HEK293 (cell line): ENCODE data around the gene TOM1.

Source experiments
- CTCF ChIA-PET: fragments of 350-600 bp; formaldehyde crosslinking; extraction: SDS; loops from one replicate; lab custom pipeline; 2021; ENCODE audit warnings: antibody characterized with exemption; lab: Yijun Ruan, JAX
- POLR2A ChIA-PET: fragments of 300-600 bp; formaldehyde crosslinking; extraction: SDS; loops from one replicate; lab custom pipeline; 2020; ENCODE audit warnings: antibody characterized with exemption, inconsistent platforms; lab: Yijun Ruan, JAX
- H3K27ac ChIP-seq: fragments of 200-500 bp; sonication (Bioruptor generic); 2 replicates; pipeline ENCODE4 v1.5.1; 2014; ENCODE audit warnings: low read depth, low read length, control low read depth, inconsistent platforms; ENCODE audit errors: extremely low read depth
- H3K36me3 ChIP-seq, 2 experiments: fragments of 200-500 bp in 1 of 2; sonication (Bioruptor generic) in 1 of 2; 1 replicate in 1 of 2; 2 replicates in 1 of 2; pipeline ENCODE4 v1.5.1; 2014 to 2017; ENCODE audit warnings: inconsistent platforms in 2 of 2, low read length in 2 of 2; ENCODE audit not compliant: control insufficient read depth in 2 of 2, insufficient read depth in 1 of 2
- H3K4me1 ChIP-seq: fragments of 200-500 bp; sonication (Bioruptor generic); 2 replicates; pipeline ENCODE4 v1.5.1; 2014; ENCODE audit warnings: mild to moderate bottlenecking, low read length, inconsistent platforms; ENCODE audit not compliant: control insufficient read depth, insufficient read depth
- H3K4me3 ChIP-seq: 2 replicates; pipeline ENCODE4 v1.5.1; 2011; ENCODE audit warnings: low read depth, mild to moderate bottlenecking, control low read depth, low read length, moderate library complexity
- H3K9me3 ChIP-seq: fragments of 200-500 bp; sonication (Bioruptor generic); 2 replicates; pipeline ENCODE4 v1.5.1; 2014; ENCODE audit warnings: low read depth, low read length, inconsistent platforms; ENCODE audit not compliant: control insufficient read depth, insufficient read depth
- IKZF3 ChIP-seq: fragments of 450-650 bp; IDR thresholded peaks from 2 replicates; pipeline ENCODE4 v1.5.0; 2018; ENCODE audit warnings: missing biosample characterization, mild to moderate bottlenecking, missing genetic modification characterization, moderate library complexity
- KLF8 ChIP-seq: fragments of 450-650 bp; formaldehyde crosslinking; IDR thresholded peaks from 2 replicates; pipeline ENCODE4 v1.5.1; 2016; ENCODE audit warnings: missing biosample characterization, missing genetic modification characterization
- PRDM2 ChIP-seq: fragments of 450-650 bp; formaldehyde crosslinking; IDR thresholded peaks from 2 replicates; pipeline ENCODE4 v1.5.1; 2016; ENCODE audit warnings: missing biosample characterization, missing genetic modification characterization, borderline replicate concordance
- REPIN1 ChIP-seq: fragments of 450-650 bp; formaldehyde crosslinking; IDR thresholded peaks from 2 replicates; pipeline ENCODE4 v1.5.1; 2017; ENCODE audit warnings: missing biosample characterization, missing genetic modification characterization, low read depth
- SCRT2 ChIP-seq: fragments of 450-650 bp; formaldehyde crosslinking; IDR thresholded peaks from 2 replicates; pipeline ENCODE4 v1.5.1; 2016; ENCODE audit warnings: missing biosample characterization, missing genetic modification characterization
- TCF7L2 ChIP-seq: IDR thresholded peaks from 2 replicates; pipeline ENCODE4 v1.6.1; 2011; ENCODE audit warnings: low read depth, mild to moderate bottlenecking, inconsistent platforms, low read length, moderate library complexity, borderline replicate concordance
- ZBTB26 ChIP-seq: fragments of 450-650 bp; formaldehyde crosslinking; optimal IDR thresholded peaks from 2 replicates; pipeline ENCODE3; 2016; ENCODE audit warnings: missing biosample characterization, mild to moderate bottlenecking, missing genetic modification characterization
- ZBTB48 ChIP-seq: fragments of 450-650 bp; formaldehyde crosslinking; IDR thresholded peaks from 2 replicates; pipeline ENCODE4 v1.5.1; 2016; ENCODE audit warnings: missing biosample characterization, missing genetic modification characterization
- ZFP3 ChIP-seq: fragments of 450-650 bp; formaldehyde crosslinking; IDR thresholded peaks from 2 replicates; pipeline ENCODE4 v1.5.1; 2016; ENCODE audit warnings: low read depth, missing biosample characterization, missing genetic modification characterization
- ZNF148 ChIP-seq: fragments of 450-650 bp; formaldehyde crosslinking; IDR thresholded peaks from 2 replicates; pipeline ENCODE4 v1.5.0; 2017; ENCODE audit warnings: missing biosample characterization, missing genetic modification characterization, borderline replicate concordance
- ZNF221 ChIP-seq: fragments of 450-650 bp; formaldehyde crosslinking; IDR thresholded peaks from 2 replicates; pipeline ENCODE4 v1.5.1; 2017; ENCODE audit warnings: missing biosample characterization, missing genetic modification characterization, borderline replicate concordance
- ZNF24 ChIP-seq: fragments of 450-650 bp; formaldehyde crosslinking; IDR thresholded peaks from 2 replicates; pipeline ENCODE4 v1.5.1; 2016; ENCODE audit warnings: missing biosample characterization, missing genetic modification characterization
- ZNF362 ChIP-seq: fragments of 450-650 bp; formaldehyde crosslinking; IDR thresholded peaks from 2 replicates; pipeline ENCODE4 v1.5.1; 2016; ENCODE audit warnings: missing biosample characterization, missing genetic modification characterization
- ZNF404 ChIP-seq: fragments of 450-650 bp; formaldehyde crosslinking; IDR thresholded peaks from 2 replicates; pipeline ENCODE4 v1.5.1; 2017; ENCODE audit warnings: missing biosample characterization, missing genetic modification characterization
- ZNF416 ChIP-seq: fragments of 450-650 bp; formaldehyde crosslinking; IDR thresholded peaks from 2 replicates; pipeline ENCODE4 v1.5.1; 2016; ENCODE audit warnings: missing biosample characterization, missing genetic modification characterization
- ZNF433 ChIP-seq: fragments of 450-650 bp; formaldehyde crosslinking; IDR thresholded peaks from 2 replicates; pipeline ENCODE4 v1.5.1; 2016; ENCODE audit warnings: missing biosample characterization, missing genetic modification characterization, low read depth
- ZNF501 ChIP-seq: fragments of 450-650 bp; formaldehyde crosslinking; IDR thresholded peaks from 2 replicates; pipeline ENCODE4 v1.5.1; 2016; ENCODE audit warnings: missing biosample characterization, missing genetic modification characterization
- ZNF549 ChIP-seq: fragments of 450-650 bp; IDR thresholded peaks from 2 replicates; pipeline ENCODE4 v1.5.1; 2018; ENCODE audit warnings: missing biosample characterization, missing genetic modification characterization, mild to moderate bottlenecking, inconsistent platforms, moderate library complexity
- ZNF629 ChIP-seq: fragments of 450-650 bp; formaldehyde crosslinking; IDR thresholded peaks from 2 replicates; pipeline ENCODE4 v1.5.1; 2017; ENCODE audit warnings: missing biosample characterization, missing genetic modification characterization
- ZNF785 ChIP-seq: fragments of 450-650 bp; formaldehyde crosslinking; IDR thresholded peaks from 2 replicates; pipeline ENCODE4 v1.5.1; 2016; ENCODE audit warnings: missing biosample characterization, missing genetic modification characterization
- ZNF837 ChIP-seq: fragments of 450-650 bp; formaldehyde crosslinking; IDR thresholded peaks from 2 replicates; pipeline ENCODE4 v1.5.1; 2016; ENCODE audit warnings: missing biosample characterization, missing genetic modification characterization
- TF ChIP-seq, protein P1 (sequence below): fragments of 450-650 bp; formaldehyde crosslinking; IDR thresholded peaks from 2 replicates; pipeline ENCODE4 v1.5.1; 2016; ENCODE audit warnings: missing biosample characterization, missing genetic modification characterization

Gene TOM1

GRCh38 chr22:35383679-35384071 is 84.0 kb downstream of the TOM1 start:
- H3K4me1 ChIP-seq: peaks cover 7% of the 10 kb centered on the region
- TF ChIP-seq ZNF433 (no peak), TCF7L2 (no peak), ZNF837 (tag by site-specific recombination) (no peak), ZBTB48 (tag by site-specific recombination) (no peak), KLF8 (tag by site-specific recombination) (no peak), ZNF362 (tag by site-specific recombination) (no peak), SCRT2 (tag by site-specific recombination) (no peak), ZNF629 (tag by site-specific recombination) (no peak), ZNF501 (tag by site-specific recombination) (no peak), PRDM2 (no peak), ZFP3 (tag by site-specific recombination) (no peak), ZNF549 (tag by site-specific recombination) (no peak), ZBTB26 (tag by site-specific recombination) (no peak), ZNF24 (tag by site-specific recombination) (no peak)
- TF ChIP-seq, protein P1, sequence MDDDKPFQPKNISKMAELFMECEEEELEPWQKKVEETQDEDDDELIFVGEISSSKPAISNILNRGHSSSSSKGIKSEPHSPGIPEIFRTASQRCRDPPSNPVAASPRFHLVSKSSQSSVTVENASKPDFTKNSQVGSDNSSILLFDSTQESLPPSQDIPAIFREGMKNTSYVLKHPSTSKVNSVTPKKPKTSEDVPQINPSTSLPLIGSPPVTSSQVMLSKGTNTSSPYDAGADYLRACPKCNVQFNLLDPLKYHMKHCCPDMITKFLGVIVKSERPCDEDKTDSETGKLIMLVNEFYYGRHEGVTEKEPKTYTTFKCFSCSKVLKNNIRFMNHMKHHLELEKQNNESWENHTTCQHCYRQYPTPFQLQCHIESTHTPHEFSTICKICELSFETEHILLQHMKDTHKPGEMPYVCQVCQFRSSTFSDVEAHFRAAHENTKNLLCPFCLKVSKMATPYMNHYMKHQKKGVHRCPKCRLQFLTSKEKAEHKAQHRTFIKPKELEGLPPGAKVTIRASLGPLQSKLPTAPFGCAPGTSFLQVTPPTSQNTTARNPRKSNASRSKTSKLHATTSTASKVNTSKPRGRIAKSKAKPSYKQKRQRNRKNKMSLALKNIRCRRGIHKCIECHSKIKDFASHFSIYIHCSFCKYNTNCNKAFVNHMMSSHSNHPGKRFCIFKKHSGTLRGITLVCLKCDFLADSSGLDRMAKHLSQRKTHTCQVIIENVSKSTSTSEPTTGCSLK: no peak
- TF ChIP-seq, all 188 proteins: peak for 0
- Histone ChIP-seq H3K36me3 (peaks cover 0 to 45% of the 10 kb centered on the region in 2 experiments; a peak in 2 of 3 replicates), H3K27ac (no peak overlapping the region), H3K9me3 (no peaks in the 10 kb centered on the region), H3K4me3 (no peak overlapping the region)
- POLR2A ChIA-PET: no interaction called here
- CTCF ChIA-PET: interaction anchor here (0.6 kb wide), 1 partner anchor 12 kb away, joined by 5 read pairs; no protein-coding TSS in a partner anchor

DNA sequence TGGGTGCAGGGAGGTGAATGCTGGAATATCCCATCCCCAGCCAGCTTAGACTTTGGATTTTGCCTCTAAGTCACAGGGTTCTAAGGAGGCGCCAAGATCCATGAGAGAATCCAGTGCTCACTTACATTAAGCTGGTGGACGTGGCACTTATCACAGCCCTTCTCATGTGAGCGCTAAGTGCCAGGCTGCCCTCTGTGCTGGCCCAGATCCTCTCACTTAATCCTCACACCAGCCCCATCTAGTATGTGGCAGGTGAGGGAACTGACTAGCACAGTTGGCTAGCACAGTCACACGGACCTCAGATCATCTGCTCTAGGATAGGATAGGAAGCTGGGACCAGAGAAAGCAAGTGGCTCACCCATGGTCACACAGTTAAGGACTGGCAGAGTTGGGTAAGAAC is 84.8 kb downstream of the TOM1 start:
- Histone ChIP-seq H3K4me3 (no peak overlapping the region), H3K4me1 (peaks cover 7% of the 10 kb centered on the region)
- POLR2A ChIA-PET: no interaction called here
- TF ChIP-seq ZNF785 (tag by site-specific recombination) (no peak), ZNF221 (tag by site-specific recombination) (no peak), IKZF3 (no peak), ZNF148 (tag by site-specific recombination) (no peak), REPIN1 (tag by site-specific recombination) (no peak), ZNF416 (tag by site-specific recombination) (no peak), ZNF404 (tag by site-specific recombination) (no peak)

More for the DNA sequence above, 84.8 kb downstream of the TOM1 start:
- peaks cover 0 to 51% of the 10 kb centered on the region in 2 experiments; a peak in 2 of 3 replicates for H3K36me3 ChIP-seq
- CTCF ChIA-PET: interaction anchor here (0.6 to 1.2 kb wide), 2 partner anchors 34 to 1594 kb away, joined by 3 to 4 read pairs; no protein-coding TSS in a partner anchor
- H3K27ac ChIP-seq: no peak overlapping the region
- no peaks in the 10 kb centered on the region for H3K9me3 ChIP-seq
